ENCODE measurements around the gene CRADD. TPM values are rescaled to one million over a fixed set of nuclear protein-coding genes. Genes with fewer than 3 reads are reported as not detected.
"Not testable (repeated sequence)": the region's sequence is repeated elsewhere in the genome, so short reads cannot be mapped to it uniquely, and the experiment has no call there.

The CRADD gene
- polyA plus RNA-seq, 2 donors = 4.2 to 12.0 TPM

DNA sequence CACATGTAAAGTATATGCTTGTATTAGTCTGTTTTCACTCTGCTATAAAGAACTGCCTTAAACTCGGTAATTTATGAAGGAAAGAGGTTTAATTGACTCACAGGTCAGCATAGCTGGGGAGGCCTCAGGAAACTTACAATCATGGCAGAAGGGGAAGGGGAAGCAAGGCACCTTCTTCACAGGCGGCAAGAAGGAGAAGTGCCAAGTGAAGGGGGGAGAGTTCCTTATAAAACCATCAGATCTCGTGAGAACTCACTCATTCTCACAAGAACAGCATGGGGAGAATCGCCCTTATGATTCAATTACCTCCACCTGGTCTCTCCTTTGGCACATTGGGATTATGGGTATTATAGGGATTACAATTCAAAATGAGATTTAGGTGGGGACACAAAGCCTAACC lies 241.7 kb downstream of the CRADD start:
- peaks cover 0 to 5% of the 10 kb centered on the region in 2 donors for H3K4me1 ChIP-seq (ENCODE audit: control insufficient read depth in 2 of 2, insufficient read depth in 2 of 2, low read length in 1 of 2)
- no peaks in the 10 kb centered on the region for H3K9me3 ChIP-seq (ENCODE audit: control insufficient read depth in 2 of 2, insufficient read depth in 1 of 2, low read depth in 1 of 2, low read length in 1 of 2)
- no peaks in the 10 kb centered on the region for H3K36me3 ChIP-seq (ENCODE audit: control insufficient read depth in 2 of 2, insufficient read depth in 2 of 2, low read length in 1 of 2)
- H3K27ac ChIP-seq (ENCODE audit: low read depth in 2 of 2, low read length in 1 of 2) = no peak overlapping the region
- H3K4me3 ChIP-seq (ENCODE audit: low read depth in 1 of 2, low read length in 2 of 2) = no peak overlapping the region
- no peaks in the 10 kb centered on the region for H3K27me3 ChIP-seq (ENCODE audit: control insufficient read depth in 1 of 2, insufficient read depth in 2 of 2, low read length in 2 of 2)
- 87 to 90% methylated on average over 4 of the region's 4 CpGs for WGBS, 2 donors

DNA sequence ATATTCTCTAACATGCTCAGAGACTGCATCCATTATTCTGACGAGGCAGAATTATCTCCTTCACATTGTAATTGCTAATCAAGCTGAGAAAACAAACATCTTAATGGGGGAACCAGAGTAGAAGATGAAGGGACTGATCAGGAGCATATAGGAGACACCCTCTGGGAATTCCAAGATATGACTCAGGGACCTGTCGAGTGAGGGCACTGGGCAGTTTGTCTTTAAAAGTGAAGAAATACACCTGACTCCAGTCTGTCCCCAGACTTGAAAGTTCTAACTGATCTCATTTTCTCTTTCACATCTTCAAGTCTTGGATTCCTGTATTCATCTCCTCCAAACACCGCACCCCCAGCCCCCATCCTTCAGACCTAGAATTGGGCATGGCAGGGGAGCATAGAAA lies 244.3 kb downstream of the CRADD start:
- WGBS, 2 donors = 85 to 86% methylated on average over 3 of the region's 3 CpGs
- Histone ChIP-seq H3K36me3 (ENCODE audit: control insufficient read depth in 2 of 2, insufficient read depth in 2 of 2, low read length in 1 of 2) (no peaks in the 10 kb centered on the region), H3K27me3 (ENCODE audit: control insufficient read depth in 1 of 2, insufficient read depth in 2 of 2, low read length in 2 of 2) (no peaks in the 10 kb centered on the region), H3K27ac (ENCODE audit: low read depth in 2 of 2, low read length in 1 of 2) (no peak overlapping the region), H3K9me3 (ENCODE audit: control insufficient read depth in 2 of 2, insufficient read depth in 1 of 2, low read depth in 1 of 2, low read length in 1 of 2) (peaks cover 0 to 3% of the 10 kb centered on the region in 2 donors), H3K4me3 (ENCODE audit: low read depth in 1 of 2, low read length in 2 of 2) (no peak overlapping the region), H3K4me1 (ENCODE audit: control insufficient read depth in 2 of 2, insufficient read depth in 2 of 2, low read length in 1 of 2) (peaks cover 0 to 1% of the 10 kb centered on the region in 2 donors)

DNA sequence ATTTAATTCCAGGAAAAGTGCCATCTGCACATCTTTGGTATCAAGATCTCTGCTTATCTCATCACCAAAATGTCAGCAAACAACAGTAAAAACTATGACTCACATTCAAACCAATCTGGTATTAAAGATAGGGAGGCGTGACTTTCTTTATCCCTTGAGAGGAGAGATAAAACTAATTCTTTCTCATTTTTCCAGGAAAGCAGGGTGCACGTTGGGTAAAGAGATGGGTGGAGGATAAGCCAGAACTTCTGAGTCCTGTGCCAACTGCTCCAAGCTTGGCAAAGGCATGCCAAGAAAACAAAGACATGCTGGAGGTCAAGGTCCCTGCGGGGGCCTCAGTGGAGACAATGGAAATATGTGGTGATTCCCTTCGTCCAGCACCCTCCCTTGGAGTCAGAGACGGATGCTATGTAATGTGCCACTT lies 245.4 kb downstream of the CRADD start:
- H3K4me3 ChIP-seq (ENCODE audit: low read depth in 1 of 2, low read length in 2 of 2) = no peak overlapping the region
- H3K36me3 ChIP-seq (ENCODE audit: control insufficient read depth in 2 of 2, insufficient read depth in 2 of 2, low read length in 1 of 2) = no peaks in the 10 kb centered on the region
- H3K4me1 ChIP-seq (ENCODE audit: control insufficient read depth in 2 of 2, insufficient read depth in 2 of 2, low read length in 1 of 2) = no peaks in the 10 kb centered on the region
- 53% methylated on average over 5 of the region's 5 CpGs for WGBS, 2 donors
- H3K27ac ChIP-seq (ENCODE audit: low read depth in 2 of 2, low read length in 1 of 2) = no peak overlapping the region
- peaks cover 0 to 3% of the 10 kb centered on the region in 2 donors for H3K9me3 ChIP-seq (ENCODE audit: control insufficient read depth in 2 of 2, insufficient read depth in 1 of 2, low read depth in 1 of 2, low read length in 1 of 2)
- H3K27me3 ChIP-seq (ENCODE audit: control insufficient read depth in 1 of 2, insufficient read depth in 2 of 2, low read length in 2 of 2) = no peaks in the 10 kb centered on the region

DNA sequence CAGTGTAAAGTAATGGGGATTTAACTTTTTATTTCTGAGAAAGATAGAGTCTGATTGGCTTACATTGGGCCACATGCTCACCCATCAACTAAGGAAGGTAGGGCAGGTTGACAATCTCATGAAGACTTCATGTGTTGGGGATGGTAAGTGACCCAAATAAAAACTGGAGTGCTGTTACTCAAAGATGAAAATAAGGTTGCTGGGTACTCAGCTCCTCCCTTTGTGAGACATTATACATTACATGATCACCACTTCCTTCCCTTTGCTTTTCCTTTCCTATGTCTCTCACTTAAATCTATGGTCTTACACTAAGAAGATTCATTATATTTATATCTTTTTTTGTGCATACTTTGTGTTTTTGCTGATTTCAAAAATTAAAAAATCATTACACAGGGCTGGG lies 247.2 kb downstream of the CRADD start:
- Histone ChIP-seq H3K36me3 (ENCODE audit: control insufficient read depth in 2 of 2, insufficient read depth in 2 of 2, low read length in 1 of 2) (no peaks in the 10 kb centered on the region), H3K4me3 (ENCODE audit: low read depth in 1 of 2, low read length in 2 of 2) (no peak overlapping the region), H3K9me3 (ENCODE audit: control insufficient read depth in 2 of 2, insufficient read depth in 1 of 2, low read depth in 1 of 2, low read length in 1 of 2) (peaks cover 2 to 3% of the 10 kb centered on the region in 2 donors), H3K27ac (ENCODE audit: low read depth in 2 of 2, low read length in 1 of 2) (no peak overlapping the region), H3K4me1 (ENCODE audit: control insufficient read depth in 2 of 2, insufficient read depth in 2 of 2, low read length in 1 of 2) (no peaks in the 10 kb centered on the region), H3K27me3 (ENCODE audit: control insufficient read depth in 1 of 2, insufficient read depth in 2 of 2, low read length in 2 of 2) (no peaks in the 10 kb centered on the region)

DNA sequence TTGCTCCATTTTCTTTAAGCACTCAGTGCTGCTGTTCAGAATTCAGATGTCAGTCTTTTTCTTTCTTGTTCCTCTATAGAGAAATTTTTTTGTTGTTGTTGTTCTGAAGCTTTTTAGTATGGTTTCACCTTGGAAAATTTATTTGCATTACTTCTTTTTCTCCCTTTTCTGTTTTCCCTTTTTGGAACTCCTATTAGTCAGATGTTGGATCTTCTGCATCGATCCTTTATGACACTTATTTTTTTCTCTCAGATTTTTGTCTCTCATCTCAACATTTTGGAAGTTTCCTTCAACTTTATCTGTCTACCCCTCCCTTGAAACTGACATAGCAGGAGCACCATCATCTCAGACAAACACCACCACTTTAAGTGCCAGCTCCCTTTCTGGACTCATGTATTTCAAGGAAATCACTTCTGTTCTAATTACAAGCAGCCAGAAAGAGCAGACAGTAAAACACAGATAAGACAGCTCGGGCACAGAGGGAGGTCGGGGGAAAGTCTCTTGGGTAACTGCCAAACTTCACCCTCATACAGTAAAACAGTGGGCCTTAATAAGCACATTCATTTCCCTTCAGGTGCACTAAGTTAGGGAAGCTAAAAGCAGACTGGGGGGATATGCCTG lies 248.5 kb downstream of the CRADD start:
- H3K9me3 ChIP-seq (ENCODE audit: control insufficient read depth in 2 of 2, insufficient read depth in 1 of 2, low read depth in 1 of 2, low read length in 1 of 2) = peaks cover 2 to 3% of the 10 kb centered on the region in 2 donors
- no peak overlapping the region for H3K27ac ChIP-seq (ENCODE audit: low read depth in 2 of 2, low read length in 1 of 2)
- H3K36me3 ChIP-seq (ENCODE audit: control insufficient read depth in 2 of 2, insufficient read depth in 2 of 2, low read length in 1 of 2) = no peaks in the 10 kb centered on the region
- no peaks in the 10 kb centered on the region for H3K27me3 ChIP-seq (ENCODE audit: control insufficient read depth in 1 of 2, insufficient read depth in 2 of 2, low read length in 2 of 2)
- no peaks in the 10 kb centered on the region for H3K4me1 ChIP-seq (ENCODE audit: control insufficient read depth in 2 of 2, insufficient read depth in 2 of 2, low read length in 1 of 2)
- no peak overlapping the region for H3K4me3 ChIP-seq (ENCODE audit: low read depth in 1 of 2, low read length in 2 of 2)
- WGBS, 2 donors = 72 to 85% methylated on average over 3 of the region's 3 CpGs

DNA sequence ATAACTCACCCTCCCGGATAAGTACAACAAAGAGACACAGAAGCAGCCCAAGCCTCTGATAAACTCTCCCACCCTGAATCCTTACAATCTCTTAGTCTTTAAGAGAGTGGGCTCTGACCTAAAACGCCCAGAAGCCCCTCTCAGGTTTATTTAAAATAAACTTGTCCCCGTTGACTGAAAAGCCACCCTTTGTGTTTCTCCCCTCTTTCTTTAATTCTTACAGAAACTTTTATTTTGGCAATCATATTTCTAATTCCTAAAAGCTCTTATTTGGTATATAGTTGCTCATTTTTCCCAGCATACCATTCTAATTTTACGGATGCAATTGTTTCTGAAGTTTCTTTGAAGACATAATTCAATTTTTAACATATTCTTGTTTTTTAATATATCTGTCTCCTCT lies 249.1 kb downstream of the CRADD start:
- Histone ChIP-seq H3K9me3 (ENCODE audit: control insufficient read depth in 2 of 2, insufficient read depth in 1 of 2, low read depth in 1 of 2, low read length in 1 of 2) (peaks cover 2 to 3% of the 10 kb centered on the region in 2 donors), H3K4me3 (ENCODE audit: low read depth in 1 of 2, low read length in 2 of 2) (no peak overlapping the region), H3K27ac (ENCODE audit: low read depth in 2 of 2, low read length in 1 of 2) (no peak overlapping the region), H3K36me3 (ENCODE audit: control insufficient read depth in 2 of 2, insufficient read depth in 2 of 2, low read length in 1 of 2) (no peaks in the 10 kb centered on the region), H3K4me1 (ENCODE audit: control insufficient read depth in 2 of 2, insufficient read depth in 2 of 2, low read length in 1 of 2) (no peaks in the 10 kb centered on the region), H3K27me3 (ENCODE audit: control insufficient read depth in 1 of 2, insufficient read depth in 2 of 2, low read length in 2 of 2) (no peaks in the 10 kb centered on the region)
- 88 to 90% methylated on average over 4 of the region's 4 CpGs for WGBS, 2 donors

DNA sequence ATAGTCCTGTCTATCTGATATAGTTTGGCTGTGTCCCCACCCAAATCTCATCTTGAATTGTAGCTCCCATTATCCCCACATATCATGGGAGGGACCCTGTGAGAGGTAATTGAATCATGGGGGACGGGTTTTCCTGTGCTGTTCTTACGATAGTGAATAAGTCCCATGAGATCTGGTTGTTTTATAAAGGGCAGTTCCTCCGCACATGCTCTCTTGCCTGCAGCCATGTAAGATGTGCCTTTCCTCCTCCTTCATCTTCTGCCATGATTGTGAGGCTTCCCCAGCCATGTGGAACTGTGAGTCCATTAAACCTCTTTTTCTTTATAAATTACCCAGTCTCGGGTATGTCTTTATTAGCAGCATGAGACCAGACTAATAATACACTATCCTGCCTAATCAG lies 251.9 kb downstream of the CRADD start:
- not testable (repeated sequence) for H3K4me3 ChIP-seq (ENCODE audit: low read depth in 1 of 2, low read length in 2 of 2); H3K27me3 ChIP-seq (ENCODE audit: control insufficient read depth in 1 of 2, insufficient read depth in 2 of 2, low read length in 2 of 2); H3K27ac ChIP-seq (ENCODE audit: low read depth in 2 of 2, low read length in 1 of 2); H3K9me3 ChIP-seq (ENCODE audit: control insufficient read depth in 2 of 2, insufficient read depth in 1 of 2, low read depth in 1 of 2, low read length in 1 of 2); H3K36me3 ChIP-seq (ENCODE audit: control insufficient read depth in 2 of 2, insufficient read depth in 2 of 2, low read length in 1 of 2); H3K4me1 ChIP-seq (ENCODE audit: control insufficient read depth in 2 of 2, insufficient read depth in 2 of 2, low read length in 1 of 2)
- WGBS, 2 donors = 91 to 95% methylated on average over 4 of the region's 4 CpGs

DNA sequence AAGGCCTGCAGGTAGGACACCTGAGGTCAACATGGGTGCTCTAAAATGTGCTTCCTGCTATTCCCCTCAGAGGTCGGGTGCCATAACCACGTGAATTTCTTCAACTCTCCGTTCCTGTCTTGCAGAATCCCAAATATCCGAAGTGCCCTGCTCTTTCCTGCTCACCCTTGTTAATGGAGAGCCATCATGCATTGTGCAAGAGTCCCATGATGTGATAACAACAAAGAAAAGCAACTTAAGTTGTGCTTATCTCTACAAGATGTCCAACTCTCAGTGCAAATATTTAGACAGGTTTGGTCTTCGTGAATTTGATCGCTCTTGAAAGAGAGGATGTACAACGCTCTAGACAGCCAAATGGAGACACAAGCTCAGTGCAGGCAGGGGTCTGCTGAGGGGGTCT lies 260.6 kb downstream of the CRADD start:
- H3K27ac ChIP-seq (ENCODE audit: low read depth in 2 of 2, low read length in 1 of 2) = no peak overlapping the region
- H3K4me1 ChIP-seq (ENCODE audit: control insufficient read depth in 2 of 2, insufficient read depth in 2 of 2, low read length in 1 of 2) = no peaks in the 10 kb centered on the region
- 84 to 88% methylated on average over 7 of the region's 7 CpGs for WGBS, 2 donors
- H3K4me3 ChIP-seq (ENCODE audit: low read depth in 1 of 2, low read length in 2 of 2) = no peak overlapping the region
- peaks cover 3% of the 10 kb centered on the region in 2 donors for H3K9me3 ChIP-seq (ENCODE audit: control insufficient read depth in 2 of 2, insufficient read depth in 1 of 2, low read depth in 1 of 2, low read length in 1 of 2)
- no peaks in the 10 kb centered on the region for H3K36me3 ChIP-seq (ENCODE audit: control insufficient read depth in 2 of 2, insufficient read depth in 2 of 2, low read length in 1 of 2)
- no peaks in the 10 kb centered on the region for H3K27me3 ChIP-seq (ENCODE audit: control insufficient read depth in 1 of 2, insufficient read depth in 2 of 2, low read length in 2 of 2)

DNA sequence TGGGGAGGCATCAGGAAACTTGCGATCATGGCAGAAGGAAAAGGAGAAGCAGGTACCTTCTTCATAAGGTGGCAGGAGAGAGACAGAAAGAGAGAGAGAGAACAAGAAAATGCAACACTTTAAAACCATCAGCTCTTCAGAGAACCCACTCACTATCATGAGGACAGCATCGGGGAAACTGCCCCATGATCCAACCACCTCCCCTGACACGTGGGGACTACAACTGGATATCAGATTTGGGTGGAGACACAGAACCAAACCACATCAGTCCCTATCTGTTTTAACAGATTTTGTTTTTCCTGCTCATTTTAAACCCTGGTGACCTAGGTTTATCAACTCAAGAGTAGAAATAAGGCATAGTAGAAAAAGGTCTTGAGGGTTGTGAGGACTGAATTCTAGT lies 261.1 kb downstream of the CRADD start:
- H3K4me1 ChIP-seq (ENCODE audit: control insufficient read depth in 2 of 2, insufficient read depth in 2 of 2, low read length in 1 of 2) = no peaks in the 10 kb centered on the region
- no peaks in the 10 kb centered on the region for H3K27me3 ChIP-seq (ENCODE audit: control insufficient read depth in 1 of 2, insufficient read depth in 2 of 2, low read length in 2 of 2)
- no peaks in the 10 kb centered on the region for H3K36me3 ChIP-seq (ENCODE audit: control insufficient read depth in 2 of 2, insufficient read depth in 2 of 2, low read length in 1 of 2)
- H3K9me3 ChIP-seq (ENCODE audit: control insufficient read depth in 2 of 2, insufficient read depth in 1 of 2, low read depth in 1 of 2, low read length in 1 of 2) = peaks cover 3% of the 10 kb centered on the region in 2 donors
- 87 to 90% methylated on average over 3 of the region's 3 CpGs for WGBS, 2 donors
- no peak overlapping the region for H3K27ac ChIP-seq (ENCODE audit: low read depth in 2 of 2, low read length in 1 of 2)
- H3K4me3 ChIP-seq (ENCODE audit: low read depth in 1 of 2, low read length in 2 of 2) = no peak overlapping the region

DNA sequence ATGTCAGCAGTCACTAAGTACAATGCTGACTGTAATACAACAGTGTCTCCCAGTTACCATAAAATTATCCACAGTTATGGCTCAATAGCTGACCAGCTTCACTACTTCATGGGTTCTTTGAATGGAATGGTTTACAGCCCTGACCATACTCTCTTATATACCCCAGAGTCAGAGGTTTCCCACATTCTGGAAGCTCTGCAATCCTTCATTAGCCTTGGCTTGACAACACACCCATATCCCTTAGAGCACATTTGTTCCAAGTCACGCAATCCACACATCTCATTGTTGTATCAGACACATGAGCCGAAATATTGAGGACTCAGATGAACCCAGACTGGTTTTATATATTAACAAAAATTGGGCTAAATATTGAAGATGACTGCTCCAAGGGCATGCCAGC lies 261.8 kb downstream of the CRADD start:
- Histone ChIP-seq H3K27me3 (ENCODE audit: control insufficient read depth in 1 of 2, insufficient read depth in 2 of 2, low read length in 2 of 2) (no peaks in the 10 kb centered on the region), H3K27ac (ENCODE audit: low read depth in 2 of 2, low read length in 1 of 2) (no peak overlapping the region), H3K4me1 (ENCODE audit: control insufficient read depth in 2 of 2, insufficient read depth in 2 of 2, low read length in 1 of 2) (no peaks in the 10 kb centered on the region), H3K4me3 (ENCODE audit: low read depth in 1 of 2, low read length in 2 of 2) (no peak overlapping the region), H3K36me3 (ENCODE audit: control insufficient read depth in 2 of 2, insufficient read depth in 2 of 2, low read length in 1 of 2) (no peaks in the 10 kb centered on the region), H3K9me3 (ENCODE audit: control insufficient read depth in 2 of 2, insufficient read depth in 1 of 2, low read depth in 1 of 2, low read length in 1 of 2) (peaks cover 3% of the 10 kb centered on the region in 2 donors)
- 97 to 98% methylated on average over 2 of the region's 2 CpGs for WGBS, 2 donors

All from esophagus (tissue), 2 donors.